OCI-LY1 (cell line): ENCODE measurements around the gene ZMYND19.
A peak's percentile ranks its signal among the peaks of the same experiment; 100 is the strongest.

ENCODE experiments used
- H2AFZ ChIP-seq: fragments of 200-600 bp; sonication (generic), shearing (Covaris generic); 2 replicates; pipeline ENCODE4 v1.6.0; 2014; ENCODE audit warnings: antibody characterized with exemption, mild to moderate bottlenecking, low read length
- H3F3A ChIP-seq: fragments of 200-600 bp; sonication (generic), shearing (Covaris generic); 2 replicates; pipeline ENCODE4 v1.6.0; 2014; ENCODE audit warnings: mild to moderate bottlenecking, antibody characterized with exemption, low read length, moderate library complexity; ENCODE audit not compliant: insufficient read depth
- H3K27ac ChIP-seq: fragments of 200-600 bp; sonication (generic); 2 replicates; pipeline ENCODE4 v1.5.1; 2014; ENCODE audit warnings: low read length, mixed run types, mild to moderate bottlenecking, low read depth; ENCODE audit not compliant: poor library complexity, severe bottlenecking
- H3K27me3 ChIP-seq: fragments of 200-600 bp; sonication (generic); 2 replicates; pipeline ENCODE4 v1.6.0; 2014; ENCODE audit warnings: antibody characterized with exemption, mild to moderate bottlenecking, low read length, moderate library complexity; ENCODE audit not compliant: insufficient read depth
- H3K36me3 ChIP-seq: fragments of 200-600 bp; sonication (generic); 2 replicates; pipeline ENCODE4 v1.6.1; 2014; ENCODE audit warnings: mild to moderate bottlenecking, antibody characterized with exemption, low read length, moderate library complexity, mixed read lengths; ENCODE audit not compliant: insufficient read depth
- H3K4me1 ChIP-seq: fragments of 200-600 bp; sonication (generic); 2 replicates; pipeline ENCODE4 v1.5.1; 2014; ENCODE audit warnings: mild to moderate bottlenecking, low read length, moderate library complexity; ENCODE audit not compliant: insufficient read depth, severe bottlenecking
- H3K4me2 ChIP-seq: fragments of 200-600 bp; sonication (generic), shearing (Covaris generic); 2 replicates; pipeline ENCODE4 v1.6.1; 2014; ENCODE audit warnings: low read length
- H3K4me3 ChIP-seq: fragments of 200-600 bp; sonication (generic); 2 replicates; pipeline ENCODE4 v1.5.1; 2014; ENCODE audit warnings: low read length, low read depth, mild to moderate bottlenecking, mixed read lengths; ENCODE audit not compliant: poor library complexity, severe bottlenecking
- H3K79me2 ChIP-seq: fragments of 200-600 bp; shearing (Covaris generic); 2 replicates; pipeline ENCODE4 v1.6.1; 2016; ENCODE audit warnings: mixed run types, low read length, mixed read lengths; ENCODE audit not compliant: insufficient read depth
- H3K9ac ChIP-seq: fragments of 200-600 bp; sonication (generic), shearing (Covaris generic); 2 replicates; pipeline ENCODE4 v1.6.1; 2014; ENCODE audit warnings: mild to moderate bottlenecking, low read length, mixed read lengths
- H3K9me2 ChIP-seq: fragments of 200-600 bp; sonication (generic), shearing (Covaris generic); 2 replicates; pipeline ENCODE4 v1.6.1; 2014; ENCODE audit warnings: low read depth, mild to moderate bottlenecking, low read length, mixed read lengths
- H3K9me3 ChIP-seq: fragments of 200-600 bp; shearing (Covaris generic); 2 replicates; pipeline ENCODE4 v1.6.1; 2014; ENCODE audit warnings: low read length, mixed read lengths
- H4K20me1 ChIP-seq: fragments of 200-600 bp; sonication (generic), shearing (Covaris generic); 2 replicates; pipeline ENCODE4 v1.6.0; 2016; ENCODE audit warnings: mild to moderate bottlenecking, low read length; ENCODE audit not compliant: insufficient read depth
- CTCF ChIP-seq: fragments of 200-600 bp; sonication (generic), shearing (Covaris generic); IDR thresholded peaks from 2 replicates; pipeline ENCODE4 v1.5.1; 2017; ENCODE audit warnings: mild to moderate bottlenecking, antibody characterized with exemption, low read length, moderate library complexity, mixed read lengths
- EZH2 ChIP-seq: fragments of 200-600 bp; sonication (generic), shearing (Covaris generic); IDR thresholded peaks from 2 replicates; pipeline ENCODE4 v1.8.0; 2017; ENCODE audit warnings: borderline replicate concordance, mixed run types, mild to moderate bottlenecking, antibody characterized with exemption, low read length, moderate library complexity, mixed read lengths

The ZMYND19 gene

GRCh38 chr9:137583957-137584356 is 6.4 kb downstream of the ZMYND19 start:
- Histone ChIP-seq H3K9me2 (no peaks in the 10 kb centered on the region), H3K4me2 (no peak overlapping the region), H3K27ac (no peak overlapping the region), H3F3A (no peaks in the 10 kb centered on the region), H2AFZ (no peak overlapping the region), H3K36me3 (peaks cover 81% of the 10 kb centered on the region), H4K20me1 (no peaks in the 10 kb centered on the region), H3K4me1 (peaks cover 22% of the 10 kb centered on the region), H3K9me3 (no peaks in the 10 kb centered on the region), H3K9ac (no peak overlapping the region), H3K4me3 (no peak overlapping the region), H3K79me2 (no peaks in the 10 kb centered on the region; the same call in 1 of the 2 replicates), H3K27me3 (no peaks in the 10 kb centered on the region)
- TF ChIP-seq CTCF = no peak
- TF ChIP-seq EZH2 = no peak

- no peaks in the 10 kb centered on the region for H3F3A ChIP-seq
- H3K36me3 ChIP-seq = peaks cover 75% of the 10 kb centered on the region
- no peaks in the 10 kb centered on the region for H3K79me2 ChIP-seq
These were observed 7.0 kb downstream of the ZMYND19 start for GRCh38 chr9:137583347-137583746.

GRCh38 chr9:137582286-137582860 is 7.9 kb downstream of the ZMYND19 start:
- Histone ChIP-seq H3K4me2 (no peak overlapping the region), H3K79me2 (peaks cover 9% of the 10 kb centered on the region), H2AFZ (no peak overlapping the region), H3K9ac (no peak overlapping the region), H3K27ac (no peak overlapping the region), H3K9me2 (no peaks in the 10 kb centered on the region), H3K27me3 (no peaks in the 10 kb centered on the region), H3K9me3 (no peaks in the 10 kb centered on the region), H3K4me1 (peaks cover 24% of the 10 kb centered on the region), H3K4me3 (no peak overlapping the region), H4K20me1 (no peaks in the 10 kb centered on the region), H3K36me3 (peaks cover 65% of the 10 kb centered on the region), H3F3A (no peaks in the 10 kb centered on the region)
- TF ChIP-seq CTCF = peak; percentile 75
- no peak for TF ChIP-seq EZH2

More at GRCh38 chr9:137583347-137583746, 7.0 kb downstream of the ZMYND19 start:
- Histone ChIP-seq H3K9me3 (no peaks in the 10 kb centered on the region), H4K20me1 (no peaks in the 10 kb centered on the region), H3K4me1 (peaks cover 18% of the 10 kb centered on the region), H3K27ac (no peak overlapping the region), H3K4me2 (no peak overlapping the region), H2AFZ (no peak overlapping the region), H3K27me3 (no peaks in the 10 kb centered on the region), H3K4me3 (no peak overlapping the region), H3K9me2 (no peaks in the 10 kb centered on the region), H3K9ac (no peak overlapping the region)
- TF ChIP-seq CTCF (no peak), EZH2 (no peak)
